Measurements from ENCODE around the gene TRDN. TPM values are rescaled to one million over a fixed set of nuclear protein-coding genes. Genes with fewer than 3 reads are reported as not detected.

The TRDN gene
- total RNA-seq, 1 donor from 2014 or later: 0.06 TPM

- Histone ChIP-seq H3K36me3 (no peaks in the 10 kb centered on the region), H3F3A (ENCODE audit: low read depth) (no peaks in the 10 kb centered on the region), H4K20me1 (ENCODE audit: low read depth) (no peaks in the 10 kb centered on the region), H3K4me2 (no peak overlapping the region), H3K79me2 (ENCODE audit: low read depth) (no peaks in the 10 kb centered on the region), H3K27ac (no peak overlapping the region), H3K9ac (no peak overlapping the region), H3K4me3 (no peak overlapping the region), H3K9me3 (ENCODE audit: low read depth) (no peaks in the 10 kb centered on the region), H3K4me1 (no peaks in the 10 kb centered on the region), H3K27me3 (no peaks in the 10 kb centered on the region), H2AFZ (replicated peaks) (no peak overlapping the region)
- no peak for TF ChIP-seq EZH2 (IDR thresholded peaks at IDR 0.05)
- no peak for TF ChIP-seq CTCF (IDR thresholded peaks at IDR 0.05)
- no peak for TF ChIP-seq EZH2phosphoT487 (IDR thresholded peaks at IDR 0.05)
- H3K9me3 Mint-ChIP-seq: no peaks in the 10 kb centered on the region
- no peak overlapping the region for H3K4me3 Mint-ChIP-seq
- no peak overlapping the region for H3K27ac Mint-ChIP-seq
- no peaks in the 10 kb centered on the region for H3K27me3 Mint-ChIP-seq (ENCODE audit: insufficient read depth, low read depth)
- peaks cover 15% of the 10 kb centered on the region for H3K4me1 Mint-ChIP-seq
- no peaks in the 10 kb centered on the region for H3K36me3 Mint-ChIP-seq
- DNase-seq (ENCODE audit: low spot score): no peak
These were observed 426.1 kb downstream of the TRDN start for GRCh38 chr6:123210645-123211044.

- Histone ChIP-seq H4K20me1 (ENCODE audit: low read depth) (no peaks in the 10 kb centered on the region), H2AFZ (replicated peaks) (no peak overlapping the region), H3K27ac (no peak overlapping the region), H3K79me2 (ENCODE audit: low read depth) (no peaks in the 10 kb centered on the region), H3K4me1 (peaks cover 9% of the 10 kb centered on the region), H3F3A (ENCODE audit: low read depth) (no peaks in the 10 kb centered on the region), H3K9ac (no peak overlapping the region), H3K27me3 (no peaks in the 10 kb centered on the region), H3K4me3 (no peak overlapping the region), H3K9me3 (ENCODE audit: low read depth) (no peaks in the 10 kb centered on the region), H3K4me2 (no peak overlapping the region), H3K36me3 (no peaks in the 10 kb centered on the region)
- Mint-ChIP-seq H3K9me3 (peaks cover under 1% of the 10 kb centered on the region), H3K27ac (no peak overlapping the region), H3K27me3 (ENCODE audit: insufficient read depth, low read depth) (no peaks in the 10 kb centered on the region), H3K4me3 (no peak overlapping the region), H3K4me1 (no peaks in the 10 kb centered on the region), H3K36me3 (no peaks in the 10 kb centered on the region)
- DNase-seq (ENCODE audit: low spot score): no peak
- TF ChIP-seq EZH2 (IDR thresholded peaks at IDR 0.05) (no peak), EZH2phosphoT487 (IDR thresholded peaks at IDR 0.05) (no peak), CTCF (IDR thresholded peaks at IDR 0.05) (no peak)
These were observed 428.7 kb downstream of the TRDN start for GRCh38 chr6:123207967-123208510.

- Histone ChIP-seq H3K4me2 (no peak overlapping the region), H3K9me3 (ENCODE audit: low read depth) (no peaks in the 10 kb centered on the region), H3K36me3 (no peaks in the 10 kb centered on the region), H3K79me2 (ENCODE audit: low read depth) (no peaks in the 10 kb centered on the region), H3K9ac (no peak overlapping the region), H3K27ac (no peak overlapping the region), H2AFZ (replicated peaks) (no peak overlapping the region), H3F3A (ENCODE audit: low read depth) (no peaks in the 10 kb centered on the region), H3K4me1 (peaks cover 9% of the 10 kb centered on the region), H4K20me1 (ENCODE audit: low read depth) (no peaks in the 10 kb centered on the region), H3K27me3 (no peaks in the 10 kb centered on the region), H3K4me3 (no peak overlapping the region)
- no peak overlapping the region for H3K4me3 Mint-ChIP-seq
- no peak overlapping the region for H3K27ac Mint-ChIP-seq
- peaks cover 14% of the 10 kb centered on the region for H3K9me3 Mint-ChIP-seq
- H3K4me1 Mint-ChIP-seq: no peaks in the 10 kb centered on the region
- no peaks in the 10 kb centered on the region for H3K36me3 Mint-ChIP-seq
- no peak for TF ChIP-seq EZH2phosphoT487 (IDR thresholded peaks at IDR 0.05)
- TF ChIP-seq CTCF (IDR thresholded peaks at IDR 0.05): no peak
- no peak for TF ChIP-seq EZH2 (IDR thresholded peaks at IDR 0.05)
- DNase-seq (ENCODE audit: low spot score): peak; percentile 60
- no peaks in the 10 kb centered on the region for H3K27me3 Mint-ChIP-seq (ENCODE audit: insufficient read depth, low read depth)
These were observed 432.8 kb downstream of the TRDN start for GRCh38 chr6:123203928-123204327.
